HG03135 (cell line): ENCODE measurements around the gene GPHB5.
"Not testable (repeated sequence)": the region's sequence is repeated elsewhere in the genome, so short reads cannot be mapped to it uniquely, and the experiment has no call there.

Experiments
- ATAC-seq: cut with Tn5 transposase; IDR thresholded peaks from one replicate; pipeline ENCODE4 v1.9.1; 2021; ENCODE audit warnings: mild to moderate bottlenecking, moderate library complexity; ENCODE audit not compliant: unreplicated experiment

Gene GPHB5

GRCh38 chr14:63318835-63319234 is at the start of gene GPHB5:
Gene GPHB5, minus strand, starts transcription at chr14:63318935. Its CDS starts 1,086 bp downstream, at chr14:63317849.
- ATAC-seq = no peak

- ATAC-seq = no peak
These were observed 49.1 kb upstream of the GPHB5 start for GRCh38 chr14:63367742-63368364.

GRCh38 chr14:63362389-63362819 is 43.7 kb upstream of the GPHB5 start:
- ATAC-seq = no peak

- no peak for ATAC-seq
These were observed 43.1 kb upstream of the GPHB5 start for GRCh38 chr14:63361790-63362189.

GRCh38 chr14:63357841-63358240 is 39.1 kb upstream of the GPHB5 start:
- no peak for ATAC-seq

GRCh38 chr14:63345826-63346225 is 27.1 kb upstream of the GPHB5 start:
- ATAC-seq = no peak

- no peak for ATAC-seq
These were observed 25.6 kb upstream of the GPHB5 start for GRCh38 chr14:63344336-63344735.

- no peak for ATAC-seq
These were observed 25.1 kb upstream of the GPHB5 start for GRCh38 chr14:63343878-63344277.

GRCh38 chr14:63342371-63342770 is 23.6 kb upstream of the GPHB5 start:
- ATAC-seq = no peak

- ATAC-seq = no peak
These were observed 10.3 kb upstream of the GPHB5 start for GRCh38 chr14:63328787-63329737.

GRCh38 chr14:63326840-63327239 is 8.1 kb upstream of the GPHB5 start:
- ATAC-seq = no peak

GRCh38 chr14:63322897-63323573 is 4.3 kb upstream of the GPHB5 start:
- no peak for ATAC-seq

- no peak for ATAC-seq
These were observed 3.7 kb upstream of the GPHB5 start for GRCh38 chr14:63322472-63322871.

- no peak for ATAC-seq
These were observed 9.9 kb downstream of the GPHB5 start for GRCh38 chr14:63308723-63309317.

- ATAC-seq = not testable (repeated sequence)
These were observed 14.3 kb downstream of the GPHB5 start for GRCh38 chr14:63304429-63304828.

- ATAC-seq = no peak
These were observed 16.7 kb downstream of the GPHB5 start for GRCh38 chr14:63301891-63302534.

GRCh38 chr14:63300854-63301253 is 17.9 kb downstream of the GPHB5 start:
- no peak for ATAC-seq

- no peak for ATAC-seq
These were observed 19.2 kb downstream of the GPHB5 start for GRCh38 chr14:63299351-63300110.

- no peak for ATAC-seq
These were observed 21.2 kb downstream of the GPHB5 start for GRCh38 chr14:63297372-63298063.
